ENCODE data around the gene RAD51AP2.

The RAD51AP2 gene

DNA sequence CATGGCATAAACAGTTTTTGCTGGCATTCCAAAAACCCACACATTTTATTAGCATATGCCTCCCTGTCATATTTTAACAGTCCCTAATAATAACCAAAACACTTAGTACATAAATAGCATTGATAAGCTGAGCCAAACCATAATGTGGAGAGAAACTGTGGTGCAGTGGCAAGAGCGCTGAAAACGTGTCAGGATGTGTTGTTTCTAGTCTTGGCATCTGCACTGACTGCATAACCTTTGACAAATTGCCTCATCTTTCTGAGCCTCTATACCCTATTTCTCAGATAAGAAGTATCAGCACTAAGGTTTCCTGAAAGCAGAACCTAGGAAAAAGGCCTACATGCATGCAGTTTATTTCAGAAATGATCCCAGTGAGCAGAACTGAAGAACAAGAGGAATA, 41.4 kb downstream of the RAD51AP2 start:
- no peak overlapping the region for H3K27ac ChIP-seq (ENCODE audit: low read depth, low read length, poor library complexity, severe bottlenecking)
- TF ChIP-seq EZH2 (IDR thresholded peaks at IDR 0.05; ENCODE audit: borderline replicate concordance, low read length): no peak
- TF ChIP-seq, protein P1, sequence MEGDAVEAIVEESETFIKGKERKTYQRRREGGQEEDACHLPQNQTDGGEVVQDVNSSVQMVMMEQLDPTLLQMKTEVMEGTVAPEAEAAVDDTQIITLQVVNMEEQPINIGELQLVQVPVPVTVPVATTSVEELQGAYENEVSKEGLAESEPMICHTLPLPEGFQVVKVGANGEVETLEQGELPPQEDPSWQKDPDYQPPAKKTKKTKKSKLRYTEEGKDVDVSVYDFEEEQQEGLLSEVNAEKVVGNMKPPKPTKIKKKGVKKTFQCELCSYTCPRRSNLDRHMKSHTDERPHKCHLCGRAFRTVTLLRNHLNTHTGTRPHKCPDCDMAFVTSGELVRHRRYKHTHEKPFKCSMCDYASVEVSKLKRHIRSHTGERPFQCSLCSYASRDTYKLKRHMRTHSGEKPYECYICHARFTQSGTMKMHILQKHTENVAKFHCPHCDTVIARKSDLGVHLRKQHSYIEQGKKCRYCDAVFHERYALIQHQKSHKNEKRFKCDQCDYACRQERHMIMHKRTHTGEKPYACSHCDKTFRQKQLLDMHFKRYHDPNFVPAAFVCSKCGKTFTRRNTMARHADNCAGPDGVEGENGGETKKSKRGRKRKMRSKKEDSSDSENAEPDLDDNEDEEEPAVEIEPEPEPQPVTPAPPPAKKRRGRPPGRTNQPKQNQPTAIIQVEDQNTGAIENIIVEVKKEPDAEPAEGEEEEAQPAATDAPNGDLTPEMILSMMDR (IDR thresholded peaks at IDR 0.05; ENCODE audit: low read length): no peak
- H3K9ac ChIP-seq (ENCODE audit: low read length): no peak overlapping the region
- no peaks in the 10 kb centered on the region for H3K9me3 ChIP-seq (ENCODE audit: low read length)
- no peaks in the 10 kb centered on the region for H3K9me2 ChIP-seq (ENCODE audit: low read depth, low read length)
- H3K27me3 ChIP-seq (ENCODE audit: insufficient read depth, low read length): no peaks in the 10 kb centered on the region
- no peaks in the 10 kb centered on the region for H3K36me3 ChIP-seq (ENCODE audit: insufficient read depth, low read length)
- H3K4me3 ChIP-seq (ENCODE audit: low read depth, low read length, poor library complexity, severe bottlenecking): no peak overlapping the region
- no peaks in the 10 kb centered on the region for H4K20me1 ChIP-seq (ENCODE audit: insufficient read depth, low read length)
- H3K4me1 ChIP-seq (ENCODE audit: insufficient read depth, low read length, severe bottlenecking): no peaks in the 10 kb centered on the region
- no peaks in the 10 kb centered on the region for H3F3A ChIP-seq (ENCODE audit: insufficient read depth, low read length)
- no peak overlapping the region for H2AFZ ChIP-seq (ENCODE audit: low read length)
- H3K4me2 ChIP-seq (ENCODE audit: low read length): no peak overlapping the region
- H3K79me2 ChIP-seq (ENCODE audit: insufficient read depth, low read length): no peaks in the 10 kb centered on the region

DNA sequence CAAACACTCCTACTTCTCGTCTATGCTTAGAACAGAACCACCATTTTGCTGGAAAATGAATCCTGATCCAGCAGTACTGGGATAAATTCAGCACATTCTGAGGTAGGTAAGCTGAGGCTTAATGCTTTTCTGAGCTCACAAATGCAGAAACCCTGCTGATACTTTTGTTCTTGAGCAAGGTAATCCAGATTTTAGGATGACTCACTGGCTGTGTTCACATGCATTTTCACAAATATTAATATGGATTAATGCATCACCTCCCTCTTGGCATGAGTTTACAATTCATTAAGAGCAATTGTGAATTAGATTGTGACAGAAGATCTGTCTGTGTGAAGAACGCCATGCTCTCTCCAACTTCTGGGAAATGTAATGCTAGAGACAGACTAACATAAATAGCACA, 42.2 kb downstream of the RAD51AP2 start:
- no peaks in the 10 kb centered on the region for H3K9me3 ChIP-seq (ENCODE audit: low read length)
- no peaks in the 10 kb centered on the region for H3K36me3 ChIP-seq (ENCODE audit: insufficient read depth, low read length)
- H3K9ac ChIP-seq (ENCODE audit: low read length): no peak overlapping the region
- H3K9me2 ChIP-seq (ENCODE audit: low read depth, low read length): no peaks in the 10 kb centered on the region
- TF ChIP-seq EZH2 (IDR thresholded peaks at IDR 0.05; ENCODE audit: borderline replicate concordance, low read length): no peak
- TF ChIP-seq, protein P1 (IDR thresholded peaks at IDR 0.05; ENCODE audit: low read length): no peak
- no peak overlapping the region for H3K27ac ChIP-seq (ENCODE audit: low read depth, low read length, poor library complexity, severe bottlenecking)
- no peak overlapping the region for H3K4me3 ChIP-seq (ENCODE audit: low read depth, low read length, poor library complexity, severe bottlenecking)
- no peaks in the 10 kb centered on the region for H4K20me1 ChIP-seq (ENCODE audit: insufficient read depth, low read length)
- no peaks in the 10 kb centered on the region for H3F3A ChIP-seq (ENCODE audit: insufficient read depth, low read length)
- H3K27me3 ChIP-seq (ENCODE audit: insufficient read depth, low read length): no peaks in the 10 kb centered on the region
- H3K4me2 ChIP-seq (ENCODE audit: low read length): no peak overlapping the region
- no peak overlapping the region for H2AFZ ChIP-seq (ENCODE audit: low read length)
- no peaks in the 10 kb centered on the region for H3K4me1 ChIP-seq (ENCODE audit: insufficient read depth, low read length, severe bottlenecking)
- no peaks in the 10 kb centered on the region for H3K79me2 ChIP-seq (ENCODE audit: insufficient read depth, low read length)

DNA sequence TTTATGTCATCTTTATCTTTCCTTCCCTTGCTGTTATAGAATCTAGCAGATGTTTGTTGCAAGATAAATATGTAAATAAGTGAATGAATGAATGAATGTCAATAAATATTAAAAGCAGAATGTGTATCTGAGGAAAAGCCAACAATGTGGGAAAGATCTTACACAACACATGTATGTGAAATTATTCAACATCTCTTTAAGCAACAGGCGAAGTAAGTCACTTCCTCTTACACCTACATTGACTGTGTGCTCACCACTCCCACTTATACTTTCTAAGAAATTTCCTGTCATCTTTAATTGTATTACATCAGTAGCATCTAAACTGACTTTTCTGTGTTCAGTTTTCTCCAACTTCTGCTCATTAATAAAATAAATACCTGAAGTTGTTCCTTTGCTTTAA, 43.0 kb downstream of the RAD51AP2 start:
- H3K4me3 ChIP-seq (ENCODE audit: low read depth, low read length, poor library complexity, severe bottlenecking): no peak overlapping the region
- H2AFZ ChIP-seq (ENCODE audit: low read length): no peak overlapping the region
- H3K9ac ChIP-seq (ENCODE audit: low read length): no peak overlapping the region
- no peaks in the 10 kb centered on the region for H3K4me1 ChIP-seq (ENCODE audit: insufficient read depth, low read length, severe bottlenecking)
- no peaks in the 10 kb centered on the region for H3K9me2 ChIP-seq (ENCODE audit: low read depth, low read length)
- no peaks in the 10 kb centered on the region for H4K20me1 ChIP-seq (ENCODE audit: insufficient read depth, low read length)
- H3K4me2 ChIP-seq (ENCODE audit: low read length): no peak overlapping the region
- H3K27me3 ChIP-seq (ENCODE audit: insufficient read depth, low read length): no peaks in the 10 kb centered on the region
- H3K27ac ChIP-seq (ENCODE audit: low read depth, low read length, poor library complexity, severe bottlenecking): no peak overlapping the region
- peaks cover 2% of the 10 kb centered on the region for H3K9me3 ChIP-seq (ENCODE audit: low read length)
- TF ChIP-seq, protein P1 (IDR thresholded peaks at IDR 0.05; ENCODE audit: low read length): no peak
- no peak for TF ChIP-seq EZH2 (IDR thresholded peaks at IDR 0.05; ENCODE audit: borderline replicate concordance, low read length)
- H3K79me2 ChIP-seq (ENCODE audit: insufficient read depth, low read length): no peaks in the 10 kb centered on the region
- H3K36me3 ChIP-seq (ENCODE audit: insufficient read depth, low read length): no peaks in the 10 kb centered on the region
- H3F3A ChIP-seq (ENCODE audit: insufficient read depth, low read length): no peaks in the 10 kb centered on the region
